Trophoblast cell (in vitro differentiated cells and primary cell): ENCODE measurements around the gene TMEFF2.

Experiments used
- DNase-seq, 2 donors: peaks; one replicate each; pipeline ENCODE4 v3.0.0-alpha.2; 2016
- H2AFZ ChIP-seq: 2 replicates; pipeline ENCODE4 v1.6.1; 2013; ENCODE audit warnings: low read length, moderate library complexity, mild to moderate bottlenecking; ENCODE audit not compliant: insufficient read depth, poor library complexity
- H2AK5ac ChIP-seq: 2 replicates; pipeline ENCODE4 v1.6.1; 2013; ENCODE audit warnings: mild to moderate bottlenecking, low read length
- H2BK120ac ChIP-seq: 2 replicates; pipeline ENCODE4 v1.6.1; 2013; ENCODE audit warnings: low read length, mild to moderate bottlenecking, moderate library complexity; ENCODE audit not compliant: insufficient read depth, poor library complexity
- H2BK12ac ChIP-seq: 2 replicates; pipeline ENCODE4 v1.6.1; 2013; ENCODE audit warnings: mild to moderate bottlenecking, low read length, moderate library complexity
- H2BK5ac ChIP-seq: 2 replicates; pipeline ENCODE4 v1.6.1; 2013; ENCODE audit warnings: low read length, low read depth, moderate library complexity, mild to moderate bottlenecking; ENCODE audit not compliant: poor library complexity
- H3K14ac ChIP-seq: 2 replicates; pipeline ENCODE4 v1.6.1; 2013; ENCODE audit warnings: mild to moderate bottlenecking, low read length
- H3K18ac ChIP-seq: 2 replicates; pipeline ENCODE4 v1.6.1; 2013; ENCODE audit warnings: mild to moderate bottlenecking, low read length
- H3K23ac ChIP-seq: 2 replicates; pipeline ENCODE4 v1.6.1; 2013; ENCODE audit warnings: low read length
- H3K27ac ChIP-seq: 2 replicates; pipeline ENCODE4 v1.5.1; 2013; ENCODE audit warnings: low read depth, mild to moderate bottlenecking, inconsistent platforms, low read length, moderate library complexity
- H3K27me3 ChIP-seq: 2 replicates; pipeline ENCODE4 v1.6.1; 2013; ENCODE audit warnings: inconsistent platforms, mild to moderate bottlenecking, low read length, moderate library complexity; ENCODE audit not compliant: insufficient read depth
- H3K36me3 ChIP-seq, 2 experiments: 1 replicate in 1 of 2; 2 replicates in 1 of 2; pipeline ENCODE4 v1.6.1; 2013; ENCODE audit warnings: low read length in 2 of 2, mild to moderate bottlenecking in 2 of 2, moderate library complexity in 1 of 2; ENCODE audit not compliant: insufficient read depth in 2 of 2, control insufficient read depth in 1 of 2
- H3K4ac ChIP-seq: 2 replicates; pipeline ENCODE4 v1.6.1; 2013; ENCODE audit warnings: low read depth, mild to moderate bottlenecking, low read length, moderate library complexity
- H3K4me1 ChIP-seq, 2 experiments: 1 replicate in 1 of 2; 2 replicates in 1 of 2; pipeline ENCODE4 v1.6.1; 2013; ENCODE audit warnings: low read length in 2 of 2, mild to moderate bottlenecking in 2 of 2, moderate library complexity in 1 of 2; ENCODE audit not compliant: insufficient read depth in 2 of 2, control insufficient read depth in 1 of 2
- H3K4me2 ChIP-seq: 2 replicates; pipeline ENCODE4 v1.6.1; 2013; ENCODE audit warnings: inconsistent platforms, mild to moderate bottlenecking, low read length, moderate library complexity
- H3K4me3 ChIP-seq: 2 replicates; pipeline ENCODE4 v1.5.1; 2013; ENCODE audit warnings: mild to moderate bottlenecking, low read depth, low read length, inconsistent platforms
- H3K79me1 ChIP-seq: one replicate; pipeline ENCODE4 v1.6.1; 2013; ENCODE audit warnings: low read length
- H3K79me2 ChIP-seq: 2 replicates; pipeline ENCODE4 v1.6.1; 2013; ENCODE audit warnings: low read length, mild to moderate bottlenecking; ENCODE audit not compliant: control insufficient read depth, insufficient read depth, poor library complexity
- H3K9ac ChIP-seq: 2 replicates; pipeline ENCODE4 v1.6.1; 2013; ENCODE audit warnings: mild to moderate bottlenecking, low read length
- H3K9me3 ChIP-seq: 2 replicates; pipeline ENCODE4 v1.6.1; 2013; ENCODE audit warnings: low read depth, mild to moderate bottlenecking, control low read depth, inconsistent platforms, low read length; ENCODE audit not compliant: insufficient read depth
- H4K12ac ChIP-seq: 2 replicates; pipeline ENCODE4 v1.6.1; 2013; ENCODE audit warnings: low read depth, mild to moderate bottlenecking, low read length, moderate library complexity
- H4K8ac ChIP-seq: 2 replicates; pipeline ENCODE4 v1.6.1; 2013; ENCODE audit warnings: low read depth, mild to moderate bottlenecking, low read length, moderate library complexity
- H4K91ac ChIP-seq: one replicate; pipeline ENCODE4 v1.6.1; 2013; ENCODE audit warnings: low read depth, mild to moderate bottlenecking, low read length, moderate library complexity
- WGBS: extraction: QIAGEN DNeasy Blood & Tissue Kit; methylation state at CpG from one replicate; pipeline ENCODE4 v1.1.7; 2013; ENCODE audit warnings: missing lambda C conversion rate; ENCODE audit not compliant: insufficient read length, insufficient coverage; ENCODE audit errors: extremely low coverage; 5-methylcytosine and 5-hydroxymethylcytosine counted together

Gene TMEFF2

DNA sequence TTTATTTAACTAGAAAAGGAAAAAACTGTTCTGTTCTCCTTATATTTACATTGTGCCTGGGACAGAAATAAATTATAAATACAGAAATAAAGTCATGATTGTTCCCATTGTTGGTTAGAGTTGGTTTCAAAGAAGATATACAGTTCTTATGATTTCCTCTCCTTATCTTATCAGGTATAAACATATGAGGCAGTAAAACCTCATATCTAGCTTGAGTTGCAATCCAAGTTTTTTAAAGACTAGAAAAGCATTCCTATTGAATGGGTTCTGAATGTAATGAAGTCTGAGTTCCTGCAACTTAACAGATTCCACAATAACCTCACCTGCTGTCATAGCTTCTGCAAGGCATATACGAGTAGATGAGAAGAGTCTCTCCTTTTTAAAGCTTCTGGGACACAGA is 233.2 kb downstream of the TMEFF2 start:
- no peaks in the 10 kb centered on the region for H3K9me3 ChIP-seq
- DNase-seq, result no peak
- no CpG with 5 or more reads among the region's 1 CpG for WGBS

DNA sequence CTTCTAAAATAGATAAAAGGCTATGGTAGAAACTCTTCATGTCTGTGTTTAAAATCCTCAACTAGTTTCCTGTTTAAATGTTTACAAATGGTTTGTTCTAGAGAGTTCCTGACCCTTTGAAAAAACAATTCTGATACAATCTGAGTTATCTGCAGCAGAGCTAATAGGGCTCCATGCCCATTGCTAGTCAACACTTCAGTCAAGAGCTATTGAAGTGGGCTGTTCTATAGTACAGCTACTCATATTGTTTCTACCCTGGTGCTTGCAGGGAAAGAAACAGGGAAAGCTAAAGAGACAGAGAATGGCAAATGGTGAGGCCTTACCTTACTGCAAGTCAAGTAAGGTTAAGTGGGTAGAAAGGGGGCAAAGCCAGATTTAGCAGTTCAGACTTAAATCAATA is 235.5 kb downstream of the TMEFF2 start:
- H2BK5ac ChIP-seq, result no peak overlapping the region
- no peak overlapping the region for H4K8ac ChIP-seq
- no peaks in the 10 kb centered on the region for H3K36me3 ChIP-seq
- no peak overlapping the region for H2BK12ac ChIP-seq
- no peak overlapping the region for H3K27ac ChIP-seq
- H3K9me3 ChIP-seq, result no peaks in the 10 kb centered on the region
- H2AK5ac ChIP-seq, result no peak overlapping the region
- H3K79me2 ChIP-seq, result no peaks in the 10 kb centered on the region
- H3K14ac ChIP-seq, result no peak overlapping the region
- no peaks in the 10 kb centered on the region for H3K4me1 ChIP-seq
- no peak overlapping the region for H3K4me3 ChIP-seq
- H4K91ac ChIP-seq, result no peak overlapping the region
- no peak overlapping the region for H2AFZ ChIP-seq
- no peak overlapping the region for H3K4ac ChIP-seq
- H4K12ac ChIP-seq, result no peak overlapping the region
- no peaks in the 10 kb centered on the region for H3K27me3 ChIP-seq
- no peak overlapping the region for H3K23ac ChIP-seq
- no peak overlapping the region for H3K4me2 ChIP-seq
- DNase-seq, result no peak
- no peak overlapping the region for H3K9ac ChIP-seq
- H3K79me1 ChIP-seq, result no peaks in the 10 kb centered on the region
- no peak overlapping the region for H2BK120ac ChIP-seq
- no peak overlapping the region for H3K18ac ChIP-seq

More for the DNA sequence above, 233.2 kb downstream of the TMEFF2 start:
- Histone ChIP-seq H3K27ac (no peak overlapping the region), H2AK5ac (no peak overlapping the region), H3K79me1 (no peaks in the 10 kb centered on the region), H3K18ac (no peak overlapping the region), H3K14ac (no peak overlapping the region), H3K4ac (no peak overlapping the region), H4K12ac (no peak overlapping the region), H4K8ac (no peak overlapping the region), H3K4me3 (no peak overlapping the region), H2BK5ac (no peak overlapping the region), H4K91ac (no peak overlapping the region), H3K36me3 (no peaks in the 10 kb centered on the region), H3K4me1 (no peaks in the 10 kb centered on the region), H3K4me2 (no peak overlapping the region), H2AFZ (no peak overlapping the region), H3K27me3 (no peaks in the 10 kb centered on the region), H2BK12ac (no peak overlapping the region), H2BK120ac (no peak overlapping the region), H3K79me2 (no peaks in the 10 kb centered on the region), H3K23ac (no peak overlapping the region), H3K9ac (no peak overlapping the region)

DNA sequence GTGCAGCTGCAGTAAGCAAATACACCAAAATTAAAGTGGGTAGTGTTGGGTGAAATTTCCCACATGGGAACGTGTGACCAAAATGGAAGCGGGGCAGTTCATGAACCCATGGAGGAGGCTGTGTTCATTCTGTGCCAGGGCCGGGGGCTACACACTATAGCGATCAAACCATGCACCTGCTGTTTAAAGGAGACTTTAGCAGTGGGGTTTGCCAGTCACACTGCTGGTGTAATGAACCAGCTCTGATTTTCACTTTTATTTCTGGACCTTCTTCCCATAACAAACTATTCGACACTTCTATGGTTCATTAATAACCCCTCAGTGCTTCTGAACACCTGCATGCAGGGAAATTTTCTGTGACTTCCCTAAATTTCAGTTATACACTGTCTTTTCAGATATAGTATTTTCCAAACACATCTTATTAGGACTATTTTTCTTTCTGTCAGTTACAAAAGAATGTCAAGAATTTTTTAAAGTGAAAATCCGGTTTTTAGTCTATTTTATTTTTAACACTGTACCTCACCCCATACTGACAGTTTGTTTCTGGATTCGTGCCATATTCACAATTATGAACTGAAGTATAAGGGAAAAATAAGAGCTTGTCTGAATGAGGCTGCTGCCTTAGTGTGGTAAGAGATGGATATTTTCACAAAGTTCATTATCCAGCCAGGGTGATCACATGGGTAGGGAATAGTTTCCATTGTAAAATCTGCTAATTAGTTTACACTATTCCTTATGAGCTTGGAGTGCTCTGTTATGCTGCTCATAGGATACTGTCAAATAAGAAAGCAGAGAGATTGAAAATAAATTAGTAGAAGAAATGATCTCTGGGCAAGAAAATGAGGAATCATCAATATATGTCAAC is 236.5 kb downstream of the TMEFF2 start:
- no peak overlapping the region for H4K91ac ChIP-seq
- no peaks in the 10 kb centered on the region for H3K79me2 ChIP-seq
- no peak overlapping the region for H3K4me3 ChIP-seq
- no peak overlapping the region for H2BK5ac ChIP-seq
- no peaks in the 10 kb centered on the region for H3K27me3 ChIP-seq
- no peak overlapping the region for H3K27ac ChIP-seq
- H3K18ac ChIP-seq, result no peak overlapping the region
- H2AK5ac ChIP-seq, result no peak overlapping the region
- DNase-seq, result no peak
- no peak overlapping the region for H3K4ac ChIP-seq
- no peaks in the 10 kb centered on the region for H3K36me3 ChIP-seq
- H3K79me1 ChIP-seq, result no peaks in the 10 kb centered on the region
- H3K9ac ChIP-seq, result no peak overlapping the region
- no peak overlapping the region for H4K12ac ChIP-seq
- WGBS, result no CpG with 5 or more reads among the region's 7 CpGs
- no peak overlapping the region for H3K23ac ChIP-seq
- H3K14ac ChIP-seq, result no peak overlapping the region
- no peak overlapping the region for H2BK12ac ChIP-seq
- no peak overlapping the region for H2BK120ac ChIP-seq
- no peak overlapping the region for H4K8ac ChIP-seq
- no peaks in the 10 kb centered on the region for H3K4me1 ChIP-seq
- H3K9me3 ChIP-seq, result no peaks in the 10 kb centered on the region
- no peak overlapping the region for H2AFZ ChIP-seq
- H3K4me2 ChIP-seq, result no peak overlapping the region

DNA sequence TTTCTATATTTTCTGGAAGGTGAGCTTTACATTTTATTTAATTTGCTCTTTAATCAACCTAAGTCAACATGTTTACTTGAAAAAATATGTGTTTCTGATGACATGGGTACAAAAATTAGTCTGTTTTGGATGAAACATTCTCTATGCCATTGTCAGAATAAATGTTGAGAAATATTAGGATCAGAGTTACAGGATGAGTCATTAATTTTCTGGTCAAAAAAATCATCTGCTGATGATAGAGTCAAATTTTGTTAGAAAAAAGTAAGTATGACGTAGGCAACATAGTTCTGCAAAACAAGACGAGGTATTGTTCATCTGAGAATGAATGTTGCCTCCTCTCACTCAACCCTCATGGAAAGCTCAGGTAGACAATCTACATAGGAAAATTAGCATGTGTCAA is 240.3 kb downstream of the TMEFF2 start:
- no peaks in the 10 kb centered on the region for H3K36me3 ChIP-seq
- H3K4me1 ChIP-seq, result no peaks in the 10 kb centered on the region
- H3K23ac ChIP-seq, result no peak overlapping the region
- no peak overlapping the region for H3K27ac ChIP-seq
- H4K12ac ChIP-seq, result no peak overlapping the region
- H3K9ac ChIP-seq, result no peak overlapping the region
- no peak overlapping the region for H2BK120ac ChIP-seq
- H3K4ac ChIP-seq, result no peak overlapping the region
- DNase-seq, result no peak
- no peak overlapping the region for H4K8ac ChIP-seq
- no peaks in the 10 kb centered on the region for H3K9me3 ChIP-seq
- H3K79me1 ChIP-seq, result no peaks in the 10 kb centered on the region
- H2AK5ac ChIP-seq, result no peak overlapping the region
- H3K27me3 ChIP-seq, result no peaks in the 10 kb centered on the region
- H3K14ac ChIP-seq, result no peak overlapping the region
- H3K18ac ChIP-seq, result no peak overlapping the region
- no peak overlapping the region for H4K91ac ChIP-seq
- WGBS, result no CpG with 5 or more reads among the region's 2 CpGs
- no peak overlapping the region for H2AFZ ChIP-seq
- H3K79me2 ChIP-seq, result no peaks in the 10 kb centered on the region
- H3K4me3 ChIP-seq, result no peak overlapping the region
- no peak overlapping the region for H3K4me2 ChIP-seq
- H2BK12ac ChIP-seq, result no peak overlapping the region
- H2BK5ac ChIP-seq, result no peak overlapping the region
